Gastrocnemius medialis (tissue), 4 donors: ENCODE data around the gene PRRC2B.

Experiments used
- POLR2A ChIP-seq, 2 donors: fragments of 450-650 bp; IDR thresholded peaks; one replicate each; pipeline ENCODE4 v1.6.1; 2017; ENCODE audit warnings: antibody characterized with exemption in 2 of 2, mild to moderate bottlenecking in 2 of 2, moderate library complexity in 2 of 2
- TF ChIP-seq, protein P1 (sequence below), 5 experiments: fragments of 450-650 bp in 3 of 5; fragments of 200-600 bp in 2 of 5; sonication (generic) in 2 of 5; IDR thresholded peaks in 4 of 5; conservative IDR thresholded peaks in 1 of 5; 1 replicate in 4 of 5; 2 replicates in 1 of 5; pipeline ENCODE4 v1.5.1; 2016 to 2019; ENCODE audit warnings: antibody characterized with exemption in 5 of 5, mild to moderate bottlenecking in 3 of 5, moderate library complexity in 3 of 5

DNA sequence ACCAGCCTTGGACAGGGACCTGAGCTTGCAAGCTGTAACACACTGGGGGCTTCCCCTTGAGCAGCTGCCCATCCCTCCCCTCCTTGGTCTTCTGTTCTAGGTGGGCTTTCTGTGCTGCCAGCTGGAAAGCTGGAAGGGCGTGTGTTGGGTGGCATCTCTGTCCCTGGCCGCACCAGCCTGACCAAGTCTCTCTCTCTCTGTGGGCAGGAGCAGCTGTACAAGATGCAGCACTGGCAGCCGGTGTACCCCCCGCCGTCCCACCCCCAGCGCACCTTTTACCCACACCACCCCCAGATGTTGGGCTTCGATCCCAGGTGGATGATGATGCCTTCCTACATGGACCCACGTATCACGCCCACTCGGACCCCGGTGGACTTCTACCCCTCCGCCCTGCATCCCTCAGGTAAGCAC is 76.7 kb downstream of the PRRC2B start:
- no peak for TF ChIP-seq POLR2A (IDR thresholded peaks at IDR 0.05)
- TF ChIP-seq, protein P1, sequence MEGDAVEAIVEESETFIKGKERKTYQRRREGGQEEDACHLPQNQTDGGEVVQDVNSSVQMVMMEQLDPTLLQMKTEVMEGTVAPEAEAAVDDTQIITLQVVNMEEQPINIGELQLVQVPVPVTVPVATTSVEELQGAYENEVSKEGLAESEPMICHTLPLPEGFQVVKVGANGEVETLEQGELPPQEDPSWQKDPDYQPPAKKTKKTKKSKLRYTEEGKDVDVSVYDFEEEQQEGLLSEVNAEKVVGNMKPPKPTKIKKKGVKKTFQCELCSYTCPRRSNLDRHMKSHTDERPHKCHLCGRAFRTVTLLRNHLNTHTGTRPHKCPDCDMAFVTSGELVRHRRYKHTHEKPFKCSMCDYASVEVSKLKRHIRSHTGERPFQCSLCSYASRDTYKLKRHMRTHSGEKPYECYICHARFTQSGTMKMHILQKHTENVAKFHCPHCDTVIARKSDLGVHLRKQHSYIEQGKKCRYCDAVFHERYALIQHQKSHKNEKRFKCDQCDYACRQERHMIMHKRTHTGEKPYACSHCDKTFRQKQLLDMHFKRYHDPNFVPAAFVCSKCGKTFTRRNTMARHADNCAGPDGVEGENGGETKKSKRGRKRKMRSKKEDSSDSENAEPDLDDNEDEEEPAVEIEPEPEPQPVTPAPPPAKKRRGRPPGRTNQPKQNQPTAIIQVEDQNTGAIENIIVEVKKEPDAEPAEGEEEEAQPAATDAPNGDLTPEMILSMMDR (IDR thresholded peaks at IDR 0.05 in 4 of 5, conservative IDR thresholded peaks at IDR 0.05 in 1 of 5) = no peak
